Measurements from ENCODE around the gene SRD5A3.

Gene SRD5A3

DNA sequence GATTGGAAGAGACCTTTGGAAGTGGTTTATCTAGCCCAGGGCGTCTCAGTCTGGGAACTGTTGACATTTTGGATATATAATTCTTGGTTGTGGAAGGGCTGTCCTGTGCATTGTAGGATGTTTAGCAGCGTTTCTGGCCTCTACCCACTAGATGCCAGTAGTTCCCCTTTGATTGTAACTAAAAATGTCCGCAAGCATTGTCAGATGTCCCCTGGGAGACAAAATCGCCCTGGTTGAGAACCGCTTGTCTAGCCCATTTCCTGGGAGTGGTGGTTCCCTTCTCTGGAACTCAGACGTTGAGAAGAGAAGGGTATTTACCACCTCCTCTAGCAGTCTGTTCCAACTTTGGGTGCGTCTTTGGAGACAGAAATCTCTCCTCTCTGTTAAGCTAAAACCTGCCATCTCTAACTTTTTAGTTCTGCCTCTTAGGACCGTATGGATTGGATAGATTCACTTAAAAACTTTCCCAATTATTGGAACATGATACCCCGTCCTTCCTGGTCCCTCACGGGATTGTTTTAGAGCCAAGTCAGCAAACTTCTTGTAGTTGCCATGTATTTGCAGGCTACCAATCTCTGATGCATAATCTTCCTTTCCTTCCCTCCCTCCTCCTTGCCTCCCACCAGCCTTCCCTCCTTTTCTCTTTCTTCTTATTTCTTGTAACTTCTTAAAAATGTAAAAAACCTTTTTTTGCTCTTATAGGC, 63.6 kb downstream of the SRD5A3 start:
- peak; percentile 7 to 27 for DNase-seq

DNA sequence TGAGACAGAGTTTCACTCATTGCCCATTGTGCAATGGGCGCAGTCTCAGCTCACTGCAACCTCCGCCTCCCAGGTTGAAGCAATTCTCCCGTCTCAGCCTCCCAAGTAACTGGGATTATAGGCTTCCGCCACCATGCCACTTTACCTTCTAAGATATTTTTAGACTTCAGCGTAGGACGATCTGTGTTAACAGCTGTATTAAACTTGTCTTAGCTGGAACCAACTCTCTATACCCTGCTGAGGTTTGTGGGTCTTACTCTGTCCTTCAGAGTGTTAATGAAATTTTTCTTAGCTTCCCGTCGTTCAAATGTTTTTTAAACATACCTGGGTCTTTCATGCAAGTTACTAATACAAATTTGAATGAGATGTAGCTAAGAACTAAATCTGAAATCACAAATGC, 64.4 kb downstream of the SRD5A3 start:
- DNase-seq: no peak

GRCh38 chr4:55411621-55412020, 65.6 kb downstream of the SRD5A3 start:
- no peak for DNase-seq

DNA sequence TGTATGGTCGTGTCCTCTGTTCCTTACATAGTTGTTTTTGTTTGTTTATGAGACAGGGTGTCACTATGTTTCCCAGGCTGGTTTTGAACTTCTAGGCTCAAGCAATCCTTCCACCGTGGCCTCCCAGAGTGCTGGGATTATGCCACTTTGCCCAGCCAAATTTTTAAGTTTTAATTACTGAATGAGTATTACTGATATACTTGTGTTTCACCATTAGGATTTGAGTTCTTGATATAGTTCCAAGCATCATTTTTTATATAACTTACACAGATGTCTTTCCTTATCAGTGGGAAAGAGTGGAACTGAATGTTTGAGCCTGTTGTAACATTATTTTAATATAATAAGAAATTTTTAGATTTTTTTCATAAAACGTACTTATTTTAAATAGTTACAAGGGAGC, 70.1 kb downstream of the SRD5A3 start:
- no peak for DNase-seq

Measured in inflammatory macrophage (primary cell).